K562 (cell line): ENCODE measurements around the gene TRAPPC13. TPM values are rescaled to one million over a fixed set of nuclear protein-coding genes. Genes with fewer than 3 reads are reported as not detected.
A peak's percentile ranks its signal among the peaks of the same experiment; 100 is the strongest.

Experiments
- ATAC-seq: fragments of 200-7000 bp; cut with Tn5 transposase; 3 replicates; pipeline ENCODE4 v1.9.1; 2020; ENCODE audit warnings: moderate library complexity
- BruUV-seq: library from RNA; stranded (reverse); fragments of 400-500 nt; replicated peaks from 2 replicates; lab custom pipeline; 2021; lab: Mats Ljungman, UMichigan
- CTCF ChIA-PET: fragments of 300-600 bp; formaldehyde crosslinking; extraction: SDS; loops from one replicate; lab custom pipeline; 2021; ENCODE audit warnings: low intra/inter-chr PET ratio; lab: Yijun Ruan, JAX
- POLR2A ChIA-PET: fragments of 300-600, 350-650 bp; sonication (Branson Sonifier 250); formaldehyde crosslinking; extraction: SDS; loops from one replicate; lab custom pipeline; 2021; ENCODE audit warnings: antibody characterized with exemption, inconsistent platforms; lab: Yijun Ruan, JAX
- DNase-seq, 4 experiments: peaks; one replicate each; pipeline versions ENCODE4 v3.0.0 to v3.0.0-alpha.2; 2011 to 2018; ENCODE audit warnings: low spot score in 3 of 4, mixed read lengths in 3 of 4; ENCODE audit errors: extremely low read depth in 1 of 4
- FAIRE-seq: peaks from 2 replicates; lab custom pipeline; 2011; peaks lifted over from hg19 to GRCh38; lab: Jason Lieb, UNC
- H2AFZ ChIP-seq: 2 replicates; pipeline ENCODE4 v1.6.0; 2011; ENCODE audit warnings: low read depth, low read length, control low read depth, inconsistent platforms
- H3K27ac ChIP-seq: fragments of 200-600 bp; 3 replicates; pipeline ENCODE4 v1.8.0; 2011; ENCODE audit warnings: low read depth, mild to moderate bottlenecking, control low read depth, inconsistent platforms, low read length, moderate library complexity, mixed read lengths; ENCODE audit errors: extremely low read depth
- H3K27me3 ChIP-seq, 2 experiments: fragments of 300-600 bp in 1 of 2; 2 replicates in 1 of 2; 3 replicates in 1 of 2; pipeline versions ENCODE4 v1.6.0 to v1.8.0; 2011; ENCODE audit warnings: inconsistent platforms in 2 of 2, low read length in 2 of 2, mild to moderate bottlenecking in 1 of 2, mixed read lengths in 1 of 2, moderate library complexity in 1 of 2; ENCODE audit not compliant: control insufficient read depth in 2 of 2, insufficient read depth in 2 of 2
- H3K36me3 ChIP-seq: fragments of 300-600 bp; 3 replicates; pipeline ENCODE4 v1.8.0; 2011; ENCODE audit warnings: mild to moderate bottlenecking, low read length, inconsistent platforms; ENCODE audit not compliant: control insufficient read depth, insufficient read depth
- H3K4me1 ChIP-seq, 2 experiments: fragments of 200-600 bp in 1 of 2; replicated peaks in 1 of 2; 2 replicates in 1 of 2; 3 replicates in 1 of 2; pipeline versions ENCODE4 v1.5.1 to v1.8.0; 2011; ENCODE audit warnings: inconsistent platforms in 2 of 2, low read length in 2 of 2, mild to moderate bottlenecking in 1 of 2, mixed read lengths in 1 of 2, moderate library complexity in 1 of 2; ENCODE audit not compliant: control insufficient read depth in 2 of 2, insufficient read depth in 2 of 2
- H3K4me2 ChIP-seq: 2 replicates; pipeline ENCODE4 v1.6.1; 2011; ENCODE audit warnings: low read length, control low read depth, inconsistent platforms, mixed read lengths; ENCODE audit not compliant: insufficient read depth
- H3K4me3 ChIP-seq: fragments of 200-600 bp; sonication (generic), shearing (Covaris generic); 2 replicates; pipeline ENCODE4 v1.5.1; 2016; ENCODE audit warnings: control low read depth, inconsistent platforms
- H3K79me2 ChIP-seq: fragments of 200-600 bp; 3 replicates; pipeline ENCODE4 v1.8.0; 2011; ENCODE audit warnings: low read length, inconsistent platforms; ENCODE audit not compliant: control insufficient read depth, insufficient read depth
- H3K9ac ChIP-seq, 2 experiments: 2 replicates each; pipeline versions ENCODE4 v1.6.0 to v1.6.1; 2011; ENCODE audit warnings: low read depth in 2 of 2, low read length in 2 of 2, control low read depth in 1 of 2, inconsistent platforms in 1 of 2, mild to moderate bottlenecking in 1 of 2, mixed read lengths in 1 of 2; ENCODE audit not compliant: insufficient read depth in 1 of 2
- H3K9me1 ChIP-seq: one replicate; pipeline ENCODE4 v1.6.0; 2011; ENCODE audit warnings: inconsistent platforms, mild to moderate bottlenecking, low read length, moderate library complexity; ENCODE audit not compliant: control insufficient read depth, insufficient read depth
- H3K9me3 ChIP-seq: replicated peaks from 2 replicates; pipeline ENCODE4 v1.5.1; 2011; ENCODE audit warnings: low read depth, low read length, inconsistent platforms; ENCODE audit not compliant: control insufficient read depth, insufficient read depth
- H4K20me1 ChIP-seq: replicated peaks from 2 replicates; pipeline ENCODE4 v1.6.1; 2011; ENCODE audit warnings: low read length, inconsistent platforms, mixed read lengths; ENCODE audit not compliant: control insufficient read depth, insufficient read depth
- BCL6 ChIP-seq: fragments of 250-450 bp; sonication (Bioruptor Pico); IDR thresholded peaks from 2 replicates; pipeline ENCODE4 v1.4.0; 2020
- CBX8 ChIP-seq: fragments of 200-600 bp; sonication (generic); IDR thresholded peaks from 2 replicates; pipeline ENCODE4 v1.6.1; 2012; ENCODE audit warnings: borderline replicate concordance, mixed run types, low read depth, mild to moderate bottlenecking, moderate library complexity, mixed read lengths, low read length, control low read depth, inconsistent platforms; ENCODE audit not compliant: poor library complexity, severe bottlenecking; ENCODE audit errors: extremely low read depth
- CEBPB ChIP-seq: fragments of 450-650 bp; IDR thresholded peaks from 2 replicates; pipeline ENCODE4 v1.6.1; 2016; ENCODE audit warnings: missing genetic modification characterization, missing compliant biosample characterization
- CEBPG ChIP-seq, 3 experiments: fragments of 200-800 bp in 1 of 3; sonication (Bioruptor generic) in 1 of 3; sonication (generic) in 1 of 3; formaldehyde crosslinking in 1 of 3; IDR thresholded peaks in 2 of 3; conservative IDR thresholded peaks in 1 of 3; 2 replicates each; pipeline versions ENCODE4 v1.6.1 to v1.8.0; 2016 to 2022; ENCODE audit warnings: missing compliant biosample characterization in 2 of 3, missing genetic modification characterization in 2 of 3, mild to moderate bottlenecking in 1 of 3, missing genetic modification reagents in 1 of 3
- HOXB6 ChIP-seq: fragments of 250-450 bp; sonication (Bioruptor Pico); IDR thresholded peaks from 2 replicates; pipeline ENCODE4 v1.5.1; 2022; ENCODE audit warnings: mild to moderate bottlenecking, borderline replicate concordance
- ILF3 ChIP-seq: fragments of 450-650 bp; IDR thresholded peaks from 2 replicates; pipeline ENCODE4 v1.6.1; 2018; ENCODE audit warnings: antibody characterized with exemption, mild to moderate bottlenecking, moderate library complexity, borderline replicate concordance
- TAF7 ChIP-seq: fragments of 450-650 bp; IDR thresholded peaks from 2 replicates; pipeline ENCODE4 v1.6.1; 2016; ENCODE audit warnings: missing genetic modification characterization, missing compliant biosample characterization
- ZNF12 ChIP-seq: sonication (generic); formaldehyde crosslinking; IDR thresholded peaks from 2 replicates; pipeline ENCODE4 v1.4.0; 2020; ENCODE audit warnings: mild to moderate bottlenecking, missing genetic modification reagents
- ZNF23 ChIP-seq: fragments of 250-450 bp; sonication (Bioruptor Pico); IDR thresholded peaks from 2 replicates; pipeline ENCODE4 v1.4.0; 2020; ENCODE audit warnings: mild to moderate bottlenecking
- ZNF561 ChIP-seq: fragments of 450-650 bp; formaldehyde crosslinking; conservative IDR thresholded peaks from 2 replicates; pipeline ENCODE4 v1.4.0; 2020; ENCODE audit warnings: mild to moderate bottlenecking, moderate library complexity
- ZNF644 ChIP-seq: fragments of 200-800 bp; sonication (Bioruptor generic); IDR thresholded peaks from 2 replicates; pipeline ENCODE4 v1.6.1; 2016; ENCODE audit warnings: low read depth, missing genetic modification characterization, missing compliant biosample characterization
- ZNF764 ChIP-seq: fragments of 250-450 bp; sonication (Bioruptor Pico); IDR thresholded peaks from 2 replicates; pipeline ENCODE4 v1.4.0; 2020; ENCODE audit warnings: low read depth, mild to moderate bottlenecking, moderate library complexity
- WGBS: fragments of 100-300 bp; shearing (Covaris generic); methylation state at CpG from one replicate; pipeline ENCODE4 v1.1.6; 2016; ENCODE audit warnings: low coverage, mixed read lengths; ENCODE audit not compliant: insufficient coverage; ENCODE audit errors: missing lambda C conversion rate; 5-methylcytosine and 5-hydroxymethylcytosine counted together
- in situ Hi-C: fragments of 300-500 bp; cut with MboI; formaldehyde crosslinking; loops from 4 replicates; pipeline ENCODE4 v1.15.0; 2018; ENCODE audit warnings: inconsistent platforms, mixed read lengths
- intact Hi-C: fragments of 100-400 bp; cut with micrococcal nuclease; formaldehyde crosslinking; loops from 2 replicates; pipeline ENCODE4 v1.14.2; 2022
- polyA plus RNA-seq, 8 experiments: library from polyadenylated mRNA; depleted of rRNA in 4 of 8; stranded (reverse) in 5 of 8; unstranded in 3 of 8; fragments of >200 nt; fragmentation: Nextera tagmentation in 2 of 8; fragmentation: Illumina TruSeq in 1 of 8; extraction: Ambion mirVana in 2 of 8; extraction: Trizol in 1 of 8; gene quantifications; 2 replicates each; pipeline versions ENCODE4 v1.2.1 to v1.2.3, GENCODE V29; 2011 to 2014; ENCODE audit warnings: inconsistent platforms in 1 of 8, missing spikeins in 1 of 8
- total RNA-seq, 7 experiments: library from RNA; depleted of rRNA in 6 of 7; stranded (reverse); fragments of >200 nt in 6 of 7; fragmentation: Illumina TruSeq in 2 of 7; extraction: Trizol in 2 of 7; gene quantifications; 2 replicates each; pipeline versions ENCODE4 v1.2.1 to v1.2.3, GENCODE V29; 2011 to 2021; ENCODE audit warnings: low replicate concordance in 1 of 7
- TF ChIP-seq, protein P1 (sequence below): sonication (generic); formaldehyde crosslinking; IDR thresholded peaks from 2 replicates; pipeline ENCODE4 v1.8.0; 2022; ENCODE audit warnings: missing genetic modification reagents, mild to moderate bottlenecking, borderline replicate concordance
- TF ChIP-seq, protein P2 (sequence below), 2 experiments: IDR thresholded peaks; 2 replicates each; pipeline ENCODE4 v1.6.1; 2011; ENCODE audit warnings: borderline replicate concordance in 1 of 2, control low read depth in 1 of 2, low read depth in 1 of 2, low read length in 1 of 2, mild to moderate bottlenecking in 1 of 2, mixed read lengths in 1 of 2, moderate library complexity in 1 of 2; ENCODE audit not compliant: insufficient read depth in 1 of 2, insufficient read length in 1 of 2, poor library complexity in 1 of 2, severe bottlenecking in 1 of 2; ENCODE audit errors: extremely low read depth in 1 of 2

The TRAPPC13 gene
- total and polyA plus RNA-seq, 9 of the 15 experiments (the other 6 are each of a cell fraction or from before 2014, with no cell fraction given) = 16.2 to 43.8 (median 24.0) TPM

- H3K27me3 ChIP-seq = no peaks in the 10 kb centered on the region
- in situ Hi-C loops = no loop called here
- no peak overlapping the region for H3K4me3 ChIP-seq
- H3K36me3 ChIP-seq = peaks cover 60% of the 10 kb centered on the region
- no peaks in the 10 kb centered on the region for H3K9me1 ChIP-seq
- BruUV-seq = no TSS peak
- H3K9me3 ChIP-seq = no peaks in the 10 kb centered on the region
- H3K9ac ChIP-seq = no peak overlapping the region
- DNase-seq (no peak), FAIRE-seq (no peak), ATAC-seq (no peak)
- no peak overlapping the region for H2AFZ ChIP-seq
- WGBS = 50% methylated on average over 3 of the region's 3 CpGs
- intact Hi-C loops = no loop called here
- POLR2A ChIA-PET = no interaction called here
- H4K20me1 ChIP-seq = no peaks in the 10 kb centered on the region
- no peak overlapping the region for H3K27ac ChIP-seq
- H3K4me1 ChIP-seq = no peaks in the 10 kb centered on the region
- H3K79me2 ChIP-seq = no peaks in the 10 kb centered on the region
- TF ChIP-seq ZNF644 (no peak), CBX8 (no peak), ZNF23 (no peak)
- CTCF ChIA-PET = no interaction called here
- no peak overlapping the region for H3K4me2 ChIP-seq
Observed at GRCh38 chr5:65611524-65611923, 13.3 kb upstream of the TRAPPC13 start.

- no peaks in the 10 kb centered on the region for H3K9me3 ChIP-seq
- no peaks in the 10 kb centered on the region for H3K4me1 ChIP-seq
- intact Hi-C loops (no loop called here), in situ Hi-C loops (no loop called here)
- ChIA-PET CTCF (no interaction called here), POLR2A (no interaction called here)
- no peak overlapping the region for H3K4me3 ChIP-seq
- ATAC-seq = no peak
- no peaks in the 10 kb centered on the region for H3K79me2 ChIP-seq
- H3K4me2 ChIP-seq = no peak overlapping the region
- H3K9ac ChIP-seq = no peak overlapping the region
- H4K20me1 ChIP-seq = no peaks in the 10 kb centered on the region
- H3K27me3 ChIP-seq = no peaks in the 10 kb centered on the region
- H3K9me1 ChIP-seq = no peaks in the 10 kb centered on the region
- 68% methylated on average over 4 of the region's 4 CpGs for WGBS
- H3K36me3 ChIP-seq = peaks cover 52% of the 10 kb centered on the region
- no peak overlapping the region for H3K27ac ChIP-seq
- DNase-seq = no peak
- no TSS peak for BruUV-seq
- no peak for FAIRE-seq
- no peak overlapping the region for H2AFZ ChIP-seq
- TF ChIP-seq HOXB6 = no peak
- TF ChIP-seq, protein P1, sequence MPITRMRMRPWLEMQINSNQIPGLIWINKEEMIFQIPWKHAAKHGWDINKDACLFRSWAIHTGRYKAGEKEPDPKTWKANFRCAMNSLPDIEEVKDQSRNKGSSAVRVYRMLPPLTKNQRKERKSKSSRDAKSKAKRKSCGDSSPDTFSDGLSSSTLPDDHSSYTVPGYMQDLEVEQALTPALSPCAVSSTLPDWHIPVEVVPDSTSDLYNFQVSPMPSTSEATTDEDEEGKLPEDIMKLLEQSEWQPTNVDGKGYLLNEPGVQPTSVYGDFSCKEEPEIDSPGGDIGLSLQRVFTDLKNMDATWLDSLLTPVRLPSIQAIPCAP = no peak
- peak; percentile 57 for TF ChIP-seq CEBPB (tag)
- TF ChIP-seq ZNF561 (CRISPR knock-in tag) = no peak
- no peak for TF ChIP-seq ILF3
- no peak for TF ChIP-seq ZNF764
- no peak for TF ChIP-seq CEBPG (CRISPR knock-in tag; IDR thresholded peaks at IDR 0.05)
- peak in 1 of 2 experiments; percentile 64; a peak in 2 of 4 replicates for TF ChIP-seq CEBPG (tag; conservative IDR thresholded peaks at IDR 0.05 in 1 of 2, IDR thresholded peaks at IDR 0.05 in 1 of 2)
- TF ChIP-seq TAF7 (tag) = no peak
- no peak for TF ChIP-seq BCL6
- TF ChIP-seq ZNF12 (CRISPR knock-in tag) = no peak
- TF ChIP-seq, protein P2, sequence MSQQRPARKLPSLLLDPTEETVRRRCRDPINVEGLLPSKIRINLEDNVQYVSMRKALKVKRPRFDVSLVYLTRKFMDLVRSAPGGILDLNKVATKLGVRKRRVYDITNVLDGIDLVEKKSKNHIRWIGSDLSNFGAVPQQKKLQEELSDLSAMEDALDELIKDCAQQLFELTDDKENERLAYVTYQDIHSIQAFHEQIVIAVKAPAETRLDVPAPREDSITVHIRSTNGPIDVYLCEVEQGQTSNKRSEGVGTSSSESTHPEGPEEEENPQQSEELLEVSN (IDR thresholded peaks at IDR 0.05; ENCODE audit: borderline replicate concordance in 1 of 2, extremely low read depth in 1 of 2, insufficient read depth in 1 of 2, insufficient read length in 1 of 2, low read depth in 1 of 2, low read length in 1 of 2, poor library complexity in 1 of 2, severe bottlenecking in 1 of 2) = no peak
Observed at GRCh38 chr5:65612298-65612907, 12.4 kb upstream of the TRAPPC13 start.
